ENCODE results near the gene TNP1. TPM values are rescaled to one million over a fixed set of nuclear protein-coding genes. Genes with fewer than 3 reads are reported as not detected.

Gene TNP1
- total and polyA plus RNA-seq, 4 experiments from 2014 or later = not detected

GRCh38 chr2:216822470-216822869 lies 37.4 kb downstream of the TNP1 start:
- ChIA-PET POLR2A (ENCODE audit: partially characterized antibody) (no interaction called here), CTCF (ENCODE audit: partially characterized antibody) (no interaction called here)
- Mint-ChIP-seq H3K4me1 (no peaks in the 10 kb centered on the region), H3K36me3 (no peaks in the 10 kb centered on the region), H3K27ac (no peak overlapping the region), H3K27me3 (peaks cover 0 to 4% of the 10 kb centered on the region in 2 donors), H3K4me3 (no peak overlapping the region), H3K9me3 (peaks cover 0 to 7% (median 0%) of the 10 kb centered on the region in 8 donors)
- H3K27ac ChIP-seq (ENCODE audit: low read depth, low read length) = no peak overlapping the region
- H3K4me3 ChIP-seq (ENCODE audit: low read length in 2 of 2) = no peak overlapping the region
- no peaks in the 10 kb centered on the region for H3K36me3 ChIP-seq (ENCODE audit: insufficient read depth, low read length)
- no peak for DNase-seq
- H3K9me3 ChIP-seq (ENCODE audit: control insufficient read depth in 1 of 2, low read length in 2 of 2) = no peaks in the 10 kb centered on the region
- intact Hi-C loops (cut with micrococcal nuclease) = no loop called here
- H3K27me3 ChIP-seq (ENCODE audit: insufficient read depth, low read length) = no peaks in the 10 kb centered on the region
- no peaks in the 10 kb centered on the region for H3K4me1 ChIP-seq (ENCODE audit: insufficient read depth, low read length)

- H3K4me1 Mint-ChIP-seq = no peaks in the 10 kb centered on the region
- H3K36me3 Mint-ChIP-seq = no peaks in the 10 kb centered on the region
Observed at GRCh38 chr2:216820709-216821108, 39.2 kb downstream of the TNP1 start.

GRCh38 chr2:216819766-216820165 lies 40.1 kb downstream of the TNP1 start:
- no peaks in the 10 kb centered on the region for H3K9me3 ChIP-seq (ENCODE audit: control insufficient read depth in 1 of 2, low read length in 2 of 2)
- no peaks in the 10 kb centered on the region for H3K4me1 ChIP-seq (ENCODE audit: insufficient read depth, low read length)
- H3K4me3 Mint-ChIP-seq = no peak overlapping the region
- POLR2A ChIA-PET (ENCODE audit: partially characterized antibody) = no interaction called here
- no peaks in the 10 kb centered on the region for H3K27me3 ChIP-seq (ENCODE audit: insufficient read depth, low read length)
- no peaks in the 10 kb centered on the region for H3K36me3 ChIP-seq (ENCODE audit: insufficient read depth, low read length)
- intact Hi-C loops (cut with micrococcal nuclease) = no loop called here
- peaks cover 0 to 5% (median 0%) of the 10 kb centered on the region in 8 donors for H3K9me3 Mint-ChIP-seq
- no peak for DNase-seq
- CTCF ChIA-PET (ENCODE audit: partially characterized antibody) = no interaction called here
- H3K4me1 Mint-ChIP-seq = no peaks in the 10 kb centered on the region
- no peaks in the 10 kb centered on the region for H3K36me3 Mint-ChIP-seq
- H3K27ac ChIP-seq (ENCODE audit: low read depth, low read length) = no peak overlapping the region
- peaks cover 4 to 7% of the 10 kb centered on the region in 2 donors for H3K27me3 Mint-ChIP-seq
- H3K27ac Mint-ChIP-seq = no peak overlapping the region
- H3K4me3 ChIP-seq (ENCODE audit: low read length in 2 of 2) = no peak overlapping the region

More at GRCh38 chr2:216820709-216821108, 39.2 kb downstream of the TNP1 start:
- Mint-ChIP-seq H3K27me3 (peaks cover 2 to 4% of the 10 kb centered on the region in 2 donors), H3K9me3 (peaks cover 0 to 5% (median 0%) of the 10 kb centered on the region in 8 donors), H3K4me3 (no peak overlapping the region), H3K27ac (no peak overlapping the region)
- Histone ChIP-seq H3K27ac (ENCODE audit: low read depth, low read length) (no peak overlapping the region), H3K36me3 (ENCODE audit: insufficient read depth, low read length) (no peaks in the 10 kb centered on the region), H3K4me1 (ENCODE audit: insufficient read depth, low read length) (no peaks in the 10 kb centered on the region), H3K4me3 (ENCODE audit: low read length in 2 of 2) (no peak overlapping the region), H3K27me3 (ENCODE audit: insufficient read depth, low read length) (no peaks in the 10 kb centered on the region), H3K9me3 (ENCODE audit: control insufficient read depth in 1 of 2, low read length in 2 of 2) (no peaks in the 10 kb centered on the region)
- POLR2A ChIA-PET (ENCODE audit: partially characterized antibody) = no interaction called here
- intact Hi-C loops (cut with micrococcal nuclease) = no loop called here
- CTCF ChIA-PET (ENCODE audit: partially characterized antibody) = no interaction called here
- no peak for DNase-seq

GRCh38 chr2:216819055-216819454 lies 40.8 kb downstream of the TNP1 start:
- POLR2A ChIA-PET (ENCODE audit: partially characterized antibody) = no interaction called here
- no peaks in the 10 kb centered on the region for H3K36me3 ChIP-seq (ENCODE audit: insufficient read depth, low read length)
- Mint-ChIP-seq H3K4me3 (no peak overlapping the region), H3K36me3 (no peaks in the 10 kb centered on the region), H3K27ac (no peak overlapping the region), H3K4me1 (no peaks in the 10 kb centered on the region), H3K27me3 (peaks cover 4 to 7% of the 10 kb centered on the region in 2 donors), H3K9me3 (peaks cover 0 to 5% (median 0%) of the 10 kb centered on the region in 8 donors)
- H3K4me1 ChIP-seq (ENCODE audit: insufficient read depth, low read length) = no peaks in the 10 kb centered on the region
- no peak overlapping the region for H3K4me3 ChIP-seq (ENCODE audit: low read length in 2 of 2)
- no peak for DNase-seq
- intact Hi-C loops (cut with micrococcal nuclease) = no loop called here
- CTCF ChIA-PET (ENCODE audit: partially characterized antibody) = no interaction called here
- no peaks in the 10 kb centered on the region for H3K9me3 ChIP-seq (ENCODE audit: control insufficient read depth in 1 of 2, low read length in 2 of 2)
- H3K27me3 ChIP-seq (ENCODE audit: insufficient read depth, low read length) = no peaks in the 10 kb centered on the region
- no peak overlapping the region for H3K27ac ChIP-seq (ENCODE audit: low read depth, low read length)

GRCh38 chr2:216810399-216811160 lies 49.3 kb downstream of the TNP1 start:
- Mint-ChIP-seq H3K9me3 (peaks cover 0 to 2% (median 0%) of the 10 kb centered on the region in 8 donors), H3K27me3 (peaks cover under 1 to 1% of the 10 kb centered on the region in 2 donors), H3K36me3 (no peaks in the 10 kb centered on the region), H3K4me3 (no peak overlapping the region), H3K27ac (no peak overlapping the region), H3K4me1 (no peaks in the 10 kb centered on the region)
- Histone ChIP-seq H3K27ac (ENCODE audit: low read depth, low read length) (no peak overlapping the region), H3K4me3 (ENCODE audit: low read length in 2 of 2) (no peak overlapping the region), H3K9me3 (ENCODE audit: control insufficient read depth in 1 of 2, low read length in 2 of 2) (no peaks in the 10 kb centered on the region), H3K27me3 (ENCODE audit: insufficient read depth, low read length) (no peaks in the 10 kb centered on the region), H3K4me1 (ENCODE audit: insufficient read depth, low read length) (no peaks in the 10 kb centered on the region), H3K36me3 (ENCODE audit: insufficient read depth, low read length) (no peaks in the 10 kb centered on the region)
- ChIA-PET CTCF (ENCODE audit: partially characterized antibody) (no interaction called here), POLR2A (ENCODE audit: partially characterized antibody) (no interaction called here)
- intact Hi-C loops (cut with micrococcal nuclease) = no loop called here
- no peak for DNase-seq

Other genes starting within 250 kb of the TNP1 start
- gene IGFBP2, start 226.6 kb downstream of the TNP1 start, total RNA-seq = not detected
- gene IGFBP2, start 226.6 kb downstream of the TNP1 start, polyA plus RNA-seq = not detected
- gene IGFBP5, start 164.5 kb downstream of the TNP1 start, total RNA-seq = under 1 TPM in 1 of 2 experiments, not detected in 1; 0.23 TPM
- not detected for gene IGFBP5, start 164.5 kb downstream of the TNP1 start, polyA plus RNA-seq

Measured in CD4-positive, alpha-beta memory T cell (primary cell).